T-helper 2 cell (primary cell): ENCODE data around the gene STX11.

Experiments used
- DNase-seq, 5 experiments: peaks; one replicate each; pipeline versions ENCODE4 v3.0.0 to v3.0.0-alpha.2; 2012 to 2022

STX11 gene

GRCh38 chr6:144143106-144143505 lies 7.2 kb upstream of the STX11 start:
- DNase-seq = no peak

- DNase-seq = no peak
Observed at GRCh38 chr6:144143878-144144277, 6.4 kb upstream of the STX11 start.

- no peak for DNase-seq
Observed at GRCh38 chr6:144144996-144145395, 5.3 kb upstream of the STX11 start.

- DNase-seq = no peak
Observed at GRCh38 chr6:144145541-144145940, 4.8 kb upstream of the STX11 start.

GRCh38 chr6:144148886-144149285 lies 1.4 kb upstream of the STX11 start:
- DNase-seq = no peak

- DNase-seq = no peak
Observed at GRCh38 chr6:144149558-144149893, 791 bp upstream of the STX11 start.

GRCh38 chr6:144150710-144151657 lies 667 bp downstream of the STX11 start:
- peak in 4 of 5 experiments; percentile 24 to 97 (median 57) for DNase-seq

GRCh38 chr6:144152334-144152900 lies 2.1 kb downstream of the STX11 start:
- no peak for DNase-seq

- no peak for DNase-seq
Observed at GRCh38 chr6:144153260-144153659, 2.9 kb downstream of the STX11 start.

- no peak for DNase-seq
Observed at GRCh38 chr6:144153971-144154370, 3.7 kb downstream of the STX11 start.

- DNase-seq = peak in 1 of 5 experiments; percentile 50
Observed at GRCh38 chr6:144155529-144155928, 5.2 kb downstream of the STX11 start.

GRCh38 chr6:144156338-144156737 lies 6.0 kb downstream of the STX11 start:
- DNase-seq = peak in 1 of 5 experiments; percentile 44

GRCh38 chr6:144156991-144157390 lies 6.7 kb downstream of the STX11 start:
- no peak for DNase-seq

- no peak for DNase-seq
Observed at GRCh38 chr6:144158133-144158532, 7.8 kb downstream of the STX11 start.

- no peak for DNase-seq
Observed at GRCh38 chr6:144159223-144159622, 8.9 kb downstream of the STX11 start.

GRCh38 chr6:144159742-144160141 lies 9.4 kb downstream of the STX11 start:
- no peak for DNase-seq

GRCh38 chr6:144160431-144161005 lies 10.2 kb downstream of the STX11 start:
- no peak for DNase-seq

GRCh38 chr6:144161975-144162374 lies 11.7 kb downstream of the STX11 start:
- DNase-seq = no peak

- no peak for DNase-seq
Observed at GRCh38 chr6:144162977-144163376, 12.7 kb downstream of the STX11 start.

GRCh38 chr6:144165784-144166183 lies 15.5 kb downstream of the STX11 start:
- DNase-seq = no peak

GRCh38 chr6:144170044-144170443 lies 19.7 kb downstream of the STX11 start:
- DNase-seq = no peak

GRCh38 chr6:144171406-144171805 lies 21.1 kb downstream of the STX11 start:
- DNase-seq = no peak

- no peak for DNase-seq
Observed at GRCh38 chr6:144174006-144174405, 23.7 kb downstream of the STX11 start.

GRCh38 chr6:144176043-144176442 lies 25.7 kb downstream of the STX11 start:
- no peak for DNase-seq
